ENCODE data around the gene SMCO2. TPM values are rescaled to one million over a fixed set of nuclear protein-coding genes. Genes with fewer than 3 reads are reported as not detected.

The SMCO2 gene
- total RNA-seq, 1 donor from 2014 or later, result not detected

DNA sequence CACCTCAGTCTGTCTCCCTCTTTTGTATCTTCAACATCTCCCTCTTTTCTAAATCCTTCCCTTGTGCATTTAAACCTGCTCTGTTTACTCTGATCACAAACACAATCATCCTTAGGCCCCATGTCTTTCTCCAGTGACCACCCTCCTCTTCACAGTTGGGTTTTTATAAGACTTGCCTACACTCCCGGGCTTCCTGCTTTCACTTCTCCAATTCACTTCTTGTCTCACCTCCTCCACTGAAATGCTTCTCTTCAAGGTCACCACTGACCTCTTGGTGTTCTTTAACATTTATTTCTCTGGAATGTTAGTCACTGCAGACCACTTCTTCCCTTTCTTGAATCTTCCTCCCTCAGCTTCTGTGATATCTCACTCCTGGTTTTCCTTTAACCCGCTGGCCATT, 8.7 kb upstream of the SMCO2 start:
- Mint-ChIP-seq H3K4me1 (peaks cover 4% of the 10 kb centered on the region), H3K27ac (no peak overlapping the region), H3K4me3 (no peak overlapping the region), H3K9me3 (peaks cover 9% of the 10 kb centered on the region), H3K36me3 (no peaks in the 10 kb centered on the region), H3K27me3 (ENCODE audit: low read depth) (no peaks in the 10 kb centered on the region)
- TF ChIP-seq, protein P1, sequence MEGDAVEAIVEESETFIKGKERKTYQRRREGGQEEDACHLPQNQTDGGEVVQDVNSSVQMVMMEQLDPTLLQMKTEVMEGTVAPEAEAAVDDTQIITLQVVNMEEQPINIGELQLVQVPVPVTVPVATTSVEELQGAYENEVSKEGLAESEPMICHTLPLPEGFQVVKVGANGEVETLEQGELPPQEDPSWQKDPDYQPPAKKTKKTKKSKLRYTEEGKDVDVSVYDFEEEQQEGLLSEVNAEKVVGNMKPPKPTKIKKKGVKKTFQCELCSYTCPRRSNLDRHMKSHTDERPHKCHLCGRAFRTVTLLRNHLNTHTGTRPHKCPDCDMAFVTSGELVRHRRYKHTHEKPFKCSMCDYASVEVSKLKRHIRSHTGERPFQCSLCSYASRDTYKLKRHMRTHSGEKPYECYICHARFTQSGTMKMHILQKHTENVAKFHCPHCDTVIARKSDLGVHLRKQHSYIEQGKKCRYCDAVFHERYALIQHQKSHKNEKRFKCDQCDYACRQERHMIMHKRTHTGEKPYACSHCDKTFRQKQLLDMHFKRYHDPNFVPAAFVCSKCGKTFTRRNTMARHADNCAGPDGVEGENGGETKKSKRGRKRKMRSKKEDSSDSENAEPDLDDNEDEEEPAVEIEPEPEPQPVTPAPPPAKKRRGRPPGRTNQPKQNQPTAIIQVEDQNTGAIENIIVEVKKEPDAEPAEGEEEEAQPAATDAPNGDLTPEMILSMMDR (IDR thresholded peaks at IDR 0.05; ENCODE audit: unreplicated experiment), result no peak
- DNase-seq (ENCODE audit: low spot score in 2 of 2, unreplicated experiment in 2 of 2), result no peak

DNA sequence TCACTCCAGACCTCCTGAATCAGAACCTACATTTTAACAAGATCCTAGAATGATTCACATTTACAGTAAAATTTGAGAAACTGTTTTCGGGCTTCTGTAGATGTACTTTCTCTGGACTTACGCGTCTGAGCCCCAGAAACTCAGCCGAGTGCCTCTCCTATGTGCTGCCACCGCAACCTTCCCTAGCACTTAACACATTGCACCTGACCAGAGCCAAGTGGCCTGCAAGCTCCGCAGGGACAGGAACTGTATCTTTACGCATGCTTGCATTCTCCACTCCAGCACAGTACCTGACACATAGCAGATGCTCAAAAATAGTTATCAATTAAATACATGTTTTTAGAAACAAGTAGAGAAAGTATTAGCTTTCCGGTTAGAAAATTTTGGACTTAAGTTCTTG, 1.2 kb downstream of the SMCO2 start:
- H3K4me1 Mint-ChIP-seq, result no peaks in the 10 kb centered on the region
- no peak overlapping the region for H3K4me3 Mint-ChIP-seq
- peaks cover 7% of the 10 kb centered on the region for H3K9me3 Mint-ChIP-seq
- no peak for DNase-seq (ENCODE audit: low spot score in 2 of 2, unreplicated experiment in 2 of 2)
- H3K27me3 Mint-ChIP-seq (ENCODE audit: low read depth), result no peaks in the 10 kb centered on the region
- TF ChIP-seq, protein P1 (IDR thresholded peaks at IDR 0.05; ENCODE audit: unreplicated experiment), result no peak
- H3K27ac Mint-ChIP-seq, result no peak overlapping the region
- H3K36me3 Mint-ChIP-seq, result no peaks in the 10 kb centered on the region

DNA sequence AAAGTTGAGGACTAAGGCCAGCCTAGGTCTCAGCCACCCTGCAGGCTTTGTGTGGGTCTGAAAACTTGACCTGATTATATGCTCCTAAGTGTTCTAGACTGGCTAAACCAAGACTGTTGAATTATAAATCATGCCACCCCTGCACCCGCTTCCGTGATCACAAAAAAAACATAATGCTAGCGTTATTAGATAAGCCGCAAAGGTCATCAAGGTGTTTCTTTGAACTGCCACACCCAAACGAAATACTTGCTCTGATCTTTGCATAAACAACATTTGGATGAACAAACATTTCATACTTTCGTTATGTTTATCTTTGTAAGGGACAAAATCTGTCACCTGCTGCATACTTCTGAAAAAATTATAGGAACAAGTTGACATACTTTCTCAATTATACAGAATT, 2.5 kb downstream of the SMCO2 start:
- H3K27ac Mint-ChIP-seq, result no peak overlapping the region
- H3K4me1 Mint-ChIP-seq, result peaks cover 12% of the 10 kb centered on the region
- TF ChIP-seq, protein P1 (IDR thresholded peaks at IDR 0.05; ENCODE audit: unreplicated experiment), result no peak
- H3K4me3 Mint-ChIP-seq, result no peak overlapping the region
- H3K36me3 Mint-ChIP-seq, result no peaks in the 10 kb centered on the region
- DNase-seq (ENCODE audit: low spot score in 2 of 2, unreplicated experiment in 2 of 2), result no peak
- H3K27me3 Mint-ChIP-seq (ENCODE audit: low read depth), result no peaks in the 10 kb centered on the region
- H3K9me3 Mint-ChIP-seq, result peaks cover 7% of the 10 kb centered on the region

DNA sequence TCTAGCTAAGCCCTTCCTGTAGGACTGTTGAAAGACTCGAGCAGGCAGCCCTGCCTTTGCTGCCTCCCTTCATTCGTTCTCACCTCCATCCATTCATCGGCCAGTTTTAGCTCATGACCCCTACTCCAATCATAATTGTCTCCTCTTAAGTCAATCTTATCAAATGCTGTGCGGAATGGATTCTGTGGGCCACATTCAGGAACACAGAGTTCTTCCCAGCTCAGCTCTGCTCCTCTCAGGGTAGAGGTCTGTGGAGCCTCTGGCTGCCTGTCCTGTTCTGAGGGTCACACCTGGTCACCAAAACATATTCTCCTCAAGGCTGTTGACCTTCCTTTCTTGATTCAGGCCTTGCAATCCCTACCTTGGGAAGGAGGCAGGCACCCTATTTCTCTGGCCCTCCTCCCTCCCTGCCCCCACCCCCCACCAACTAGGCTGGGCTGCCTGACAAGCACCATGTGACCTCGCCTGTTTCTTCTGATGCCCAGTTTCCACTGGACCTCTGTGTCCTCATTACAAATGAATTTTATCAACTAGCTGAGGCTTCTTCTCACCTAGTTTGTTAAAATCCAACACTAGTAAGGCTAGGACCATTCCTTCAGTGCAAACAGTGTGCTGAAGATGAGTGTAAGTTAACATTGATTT, 3.5 kb downstream of the SMCO2 start:
- no peak for DNase-seq (ENCODE audit: low spot score in 2 of 2, unreplicated experiment in 2 of 2)
- Mint-ChIP-seq H3K27me3 (ENCODE audit: low read depth) (no peaks in the 10 kb centered on the region), H3K36me3 (no peaks in the 10 kb centered on the region), H3K9me3 (peaks cover 7% of the 10 kb centered on the region), H3K27ac (no peak overlapping the region), H3K4me1 (peaks cover 12% of the 10 kb centered on the region), H3K4me3 (no peak overlapping the region)
- TF ChIP-seq, protein P1 (IDR thresholded peaks at IDR 0.05; ENCODE audit: unreplicated experiment), result no peak

DNA sequence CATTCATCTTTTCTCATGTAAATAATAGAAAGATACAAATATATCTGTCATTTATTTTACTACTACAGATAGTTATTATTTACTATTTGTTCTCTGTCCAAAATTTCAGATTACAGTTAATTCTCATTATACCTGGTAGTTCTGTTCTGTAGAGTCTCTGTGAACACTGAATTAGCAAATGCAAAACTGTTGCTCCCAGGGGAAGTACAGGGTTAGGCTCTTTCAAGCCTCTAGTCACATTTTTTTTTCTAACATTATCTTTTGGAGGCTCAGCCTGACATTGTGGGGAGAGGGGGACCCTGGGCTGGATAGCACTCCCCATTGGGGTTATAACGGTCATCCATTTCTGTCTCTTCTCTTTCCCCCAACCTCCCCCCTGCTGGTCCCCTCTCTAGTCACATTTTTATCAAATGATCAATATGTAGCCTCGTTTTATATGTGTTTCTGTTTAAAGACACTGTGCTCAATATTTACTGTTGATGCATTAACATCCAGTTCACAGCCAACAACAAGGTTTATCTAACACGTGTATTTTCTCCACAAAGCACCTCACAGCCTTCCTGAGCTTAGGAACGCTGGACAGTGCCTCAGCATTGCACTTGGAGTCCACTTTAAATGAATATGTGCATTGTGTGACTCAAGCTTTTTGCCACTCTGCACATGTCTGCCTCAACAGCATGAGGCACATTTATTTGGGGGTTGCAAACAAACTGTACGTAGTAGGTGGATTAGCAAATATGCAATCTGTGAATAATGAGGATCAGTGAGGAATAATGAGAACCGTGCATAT, 4.7 kb downstream of the SMCO2 start:
- TF ChIP-seq, protein P1 (IDR thresholded peaks at IDR 0.05; ENCODE audit: unreplicated experiment), result no peak
- Mint-ChIP-seq H3K27me3 (ENCODE audit: low read depth) (no peaks in the 10 kb centered on the region), H3K36me3 (no peaks in the 10 kb centered on the region), H3K27ac (no peak overlapping the region), H3K4me1 (peaks cover 12% of the 10 kb centered on the region), H3K4me3 (no peak overlapping the region), H3K9me3 (peaks cover 7% of the 10 kb centered on the region)
- DNase-seq (ENCODE audit: low spot score in 2 of 2, unreplicated experiment in 2 of 2), result no peak

Data from mesothelial cell of epicardium (in vitro differentiated cells).